Panc1 (cell line): Measurements from ENCODE around the gene MAP3K4. TPM values are rescaled to one million over a fixed set of nuclear protein-coding genes. Genes with fewer than 3 reads are reported as not detected.

Experiments used
- ATAC-seq: fragments of 200-7000 bp; cut with Tn5 transposase; 2 replicates; pipeline ENCODE4 v1.9.1; 2020; ENCODE audit warnings: mild to moderate bottlenecking, moderate library complexity
- BruUV-seq: library from RNA; stranded (reverse); fragments of 400-500 nt; replicated peaks from 2 replicates; lab custom pipeline; 2021; lab: Mats Ljungman, UMichigan
- CTCF ChIA-PET: fragments of 300-600 bp; sonication (Branson Sonifier 250); formaldehyde crosslinking; loops from one replicate; lab custom pipeline; 2022; ENCODE audit warnings: antibody characterized with exemption; lab: Charles Lee
- POLR2A ChIA-PET: fragments of 300-600 bp; sonication (Branson Sonifier 250); formaldehyde crosslinking; loops from one replicate; lab custom pipeline; 2022; ENCODE audit warnings: antibody characterized with exemption; lab: Charles Lee
- DNase-seq: peaks from one replicate; pipeline ENCODE4 v3.0.0-alpha.2; 2010; ENCODE audit warnings: low read depth, low spot score
- H3K27ac ChIP-seq: 2 replicates; pipeline ENCODE4 v1.5.1; 2011; ENCODE audit warnings: mild to moderate bottlenecking, low read length, inconsistent platforms
- H3K27me3 ChIP-seq: fragments of 200-500 bp; sonication (Bioruptor generic); 2 replicates; pipeline ENCODE4 v1.6.0; 2014; ENCODE audit warnings: low read length, inconsistent platforms; ENCODE audit not compliant: control insufficient read depth, insufficient read depth
- H3K36me3 ChIP-seq: fragments of 200-500 bp; sonication (Bioruptor generic); 2 replicates; pipeline ENCODE4 v1.5.1; 2014; ENCODE audit warnings: inconsistent platforms, mild to moderate bottlenecking, low read length, moderate library complexity; ENCODE audit not compliant: control insufficient read depth, insufficient read depth
- H3K4me1 ChIP-seq: 2 replicates; pipeline ENCODE4 v1.5.1; 2011; ENCODE audit warnings: inconsistent platforms, mild to moderate bottlenecking, low read length, moderate library complexity; ENCODE audit not compliant: control insufficient read depth, insufficient read depth
- H3K4me3 ChIP-seq, 2 experiments: 2 replicates each; pipeline ENCODE4 v1.5.1; 2011 to 2012; ENCODE audit warnings: low read depth in 2 of 2, low read length in 2 of 2, mild to moderate bottlenecking in 2 of 2, inconsistent platforms in 1 of 2, moderate library complexity in 1 of 2
- H3K9me3 ChIP-seq: fragments of 200-500 bp; sonication (Bioruptor generic); 2 replicates; pipeline ENCODE4 v1.5.1; 2014; ENCODE audit warnings: low read depth, mild to moderate bottlenecking, inconsistent platforms, low read length, moderate library complexity; ENCODE audit not compliant: control insufficient read depth, insufficient read depth
- CTCF ChIP-seq: fragments of 450-650 bp; IDR thresholded peaks from 2 replicates; pipeline ENCODE4 v1.5.1; 2017; ENCODE audit warnings: mild to moderate bottlenecking
- POLR2AphosphoS5 ChIP-seq: IDR thresholded peaks from 2 replicates; pipeline ENCODE4 v1.6.1; 2012; ENCODE audit warnings: mild to moderate bottlenecking, low read depth, low read length, moderate library complexity
- REST ChIP-seq, 2 experiments: IDR thresholded peaks; 2 replicates each; pipeline ENCODE4 v1.6.1; 2011 to 2012; ENCODE audit warnings: low read depth in 2 of 2, control low read depth in 1 of 2, low read length in 1 of 2, mild to moderate bottlenecking in 1 of 2, moderate library complexity in 1 of 2; ENCODE audit not compliant: insufficient read depth in 1 of 2
- SIN3A ChIP-seq: IDR thresholded peaks from 2 replicates; pipeline ENCODE4 v1.6.1; 2012; ENCODE audit warnings: low read depth, mild to moderate bottlenecking, low read length, moderate library complexity, borderline replicate concordance; ENCODE audit not compliant: insufficient read depth
- TCF7L2 ChIP-seq: IDR thresholded peaks from 2 replicates; pipeline ENCODE4 v1.6.1; 2011; ENCODE audit warnings: mild to moderate bottlenecking, low read depth, low read length, inconsistent platforms
- in situ Hi-C: cut with HindIII; loops from 2 replicates; pipeline ENCODE4 v1.10.0; 2016; ENCODE audit warnings: low sequenced_read_pairs, low pct_unique_long_range_greater_than_20kb
- intact Hi-C: fragments of 100-400 bp; cut with micrococcal nuclease; formaldehyde crosslinking; loops from one replicate; pipeline ENCODE4 v1.10.0; 2022; ENCODE audit not compliant: unreplicated experiment
- total RNA-seq: library from RNA; stranded (reverse); gene quantifications from one replicate; pipeline ENCODE4 v1.2.1, GENCODE V29; 2021; ENCODE audit not compliant: unreplicated experiment

Gene MAP3K4
- total RNA-seq, 1 experiment from 2014 or later, result 49.3 TPM

GRCh38 chr6:161128230-161128629 is 136.7 kb downstream of the MAP3K4 start:
- in situ Hi-C loops, result no loop called here
- intact Hi-C loops, result no loop called here
- H3K9me3 ChIP-seq, result 0 out of 2 replicates have a peak, but pooled peaks cover under 1% of the 10 kb centered on the region
- H3K4me3 ChIP-seq, result no peak overlapping the region
- no peaks in the 10 kb centered on the region for H3K27me3 ChIP-seq
- DNase-seq, result no peak
- H3K36me3 ChIP-seq, result no peaks in the 10 kb centered on the region
- ATAC-seq, result peak; percentile 53; the same call in 1 of the 2 replicates
- no peaks in the 10 kb centered on the region for H3K4me1 ChIP-seq
- TF ChIP-seq REST (IDR thresholded peaks at IDR 0.05; ENCODE audit: insufficient read depth in 1 of 2, low read depth in 2 of 2, low read length in 1 of 2), result no peak
- no peak for TF ChIP-seq POLR2AphosphoS5
- TF ChIP-seq SIN3A, result no peak
- TF ChIP-seq TCF7L2, result no peak
- no peak for TF ChIP-seq CTCF
- no peak overlapping the region for H3K27ac ChIP-seq
- ChIA-PET CTCF (no interaction called here), POLR2A (no interaction called here)
- no TSS peak for BruUV-seq

GRCh38 chr6:161128680-161129196 is 137.2 kb downstream of the MAP3K4 start:
- intact Hi-C loops (no loop called here), in situ Hi-C loops (no loop called here)
- Histone ChIP-seq H3K4me1 (no peaks in the 10 kb centered on the region), H3K27me3 (no peaks in the 10 kb centered on the region), H3K36me3 (no peaks in the 10 kb centered on the region), H3K9me3 (no peaks in the 10 kb centered on the region), H3K27ac (no peak overlapping the region), H3K4me3 (no peak overlapping the region)
- CTCF ChIA-PET, result no interaction called here
- POLR2A ChIA-PET, result no interaction called here
- TF ChIP-seq REST (IDR thresholded peaks at IDR 0.05; ENCODE audit: insufficient read depth in 1 of 2, low read depth in 2 of 2, low read length in 1 of 2) (no peak), POLR2AphosphoS5 (no peak), CTCF (no peak), TCF7L2 (no peak), SIN3A (no peak)
- peak; percentile 70; the same call in 1 of the 2 replicates for ATAC-seq
- DNase-seq, result peak; percentile 61
- no TSS peak for BruUV-seq
